HG03066 (cell line): ENCODE results near the gene SPIRE2.

Experiments used
- ATAC-seq: cut with Tn5 transposase; IDR thresholded peaks from one replicate; pipeline ENCODE4 v1.9.1; 2021; ENCODE audit warnings: low read depth; ENCODE audit not compliant: unreplicated experiment

SPIRE2 gene

DNA sequence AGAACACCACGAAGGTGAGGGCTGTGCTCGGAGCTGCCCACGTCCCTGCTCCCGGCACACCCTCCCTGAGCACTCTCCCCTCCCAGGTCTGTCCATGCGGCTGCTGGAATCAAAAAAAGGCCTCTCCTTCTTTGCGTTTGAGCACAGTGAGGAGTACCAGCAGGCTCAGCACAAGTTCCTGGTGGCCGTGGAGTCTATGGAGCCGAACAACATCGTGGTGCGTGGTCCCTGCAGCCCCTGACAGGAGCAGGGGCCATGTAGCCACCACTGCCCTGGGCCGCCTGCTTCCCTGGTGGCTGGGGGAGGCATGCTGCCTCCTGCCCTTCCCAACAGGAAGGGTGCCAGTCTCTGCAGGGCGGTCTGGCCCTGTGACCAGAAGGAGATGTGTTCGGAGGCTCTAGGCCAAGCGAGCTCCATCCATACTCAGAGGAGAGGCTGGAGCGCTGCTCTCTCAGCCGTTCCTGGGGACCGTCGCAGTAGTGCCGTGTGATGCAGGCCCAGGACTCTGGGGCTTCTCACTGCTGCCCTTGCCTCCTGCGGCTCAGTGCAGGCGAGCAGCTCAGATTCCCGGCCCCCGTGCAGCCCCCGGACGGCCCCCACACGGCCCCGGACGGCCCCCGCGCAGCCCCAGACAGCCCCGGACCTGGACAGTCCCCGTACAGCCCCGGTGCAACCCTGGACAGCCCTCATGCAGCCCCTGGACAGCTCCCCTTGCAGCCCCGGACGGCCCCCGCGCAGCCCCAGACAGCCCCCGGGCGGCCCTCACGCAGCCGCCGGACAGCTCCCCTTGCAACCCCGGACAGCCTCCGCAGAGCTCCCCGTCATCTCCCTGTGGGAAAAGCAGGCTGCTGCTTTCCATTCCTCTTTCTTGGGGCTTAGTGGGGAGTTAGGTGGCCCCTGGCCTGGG is 65.6 kb downstream of the SPIRE2 start:
- no peak for ATAC-seq

DNA sequence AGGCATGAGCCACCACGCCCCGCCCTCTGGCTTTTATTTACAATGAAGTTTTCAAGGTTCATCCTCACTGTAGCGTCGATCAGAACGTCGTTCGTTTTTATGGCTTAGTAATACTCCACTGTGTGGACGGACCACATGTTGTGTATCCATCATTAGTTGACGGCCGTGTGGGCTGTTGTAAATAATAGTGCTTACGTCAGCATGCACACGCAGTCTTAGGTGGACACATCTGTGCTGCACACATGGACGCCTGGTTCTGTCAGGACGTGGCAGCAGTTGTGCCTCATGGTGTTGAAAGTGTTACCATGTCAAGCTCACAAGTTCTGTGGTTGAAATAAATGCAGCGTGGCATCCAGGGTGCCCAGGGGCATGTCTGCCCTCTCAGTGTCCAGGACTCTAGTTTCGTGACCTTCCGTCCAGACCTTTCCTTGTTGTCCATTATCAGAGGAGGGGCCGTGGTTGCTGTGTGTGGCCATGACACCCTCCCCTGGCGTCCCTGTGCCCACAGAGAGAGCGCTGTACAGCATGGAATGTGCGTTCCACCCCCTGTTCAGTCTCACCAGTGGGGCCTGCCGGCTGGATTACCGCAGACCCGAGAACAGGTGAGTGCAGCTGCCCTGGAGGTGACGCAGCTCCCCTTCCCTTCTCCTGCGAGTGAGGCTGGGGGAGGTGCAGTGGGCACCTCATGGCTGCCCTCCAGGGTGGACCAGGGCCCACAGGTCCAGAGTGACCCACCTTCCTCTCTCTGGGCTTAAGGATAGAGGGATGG is 67.4 kb downstream of the SPIRE2 start:
- no peak for ATAC-seq

DNA sequence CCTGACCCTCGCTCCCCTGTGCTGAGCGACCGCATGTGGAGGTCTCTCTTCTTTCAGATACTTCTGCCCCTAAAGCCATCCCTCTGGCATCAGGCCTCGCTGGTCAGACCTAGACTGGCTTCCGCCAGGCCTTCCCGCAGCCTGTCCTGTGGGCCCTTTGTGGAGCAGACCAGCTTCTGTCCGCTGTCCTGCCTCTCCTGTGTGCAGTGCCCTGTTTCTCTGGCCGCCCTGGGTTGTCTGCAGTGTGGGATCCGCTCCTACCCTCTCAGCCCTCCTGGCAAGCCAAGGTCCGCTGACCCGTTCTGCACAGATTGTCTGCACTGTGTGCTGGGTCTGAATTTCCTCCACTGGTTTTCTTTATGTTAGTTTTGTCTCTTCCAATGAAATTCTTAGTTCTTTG is 68.9 kb downstream of the SPIRE2 start:
- ATAC-seq: no peak

DNA sequence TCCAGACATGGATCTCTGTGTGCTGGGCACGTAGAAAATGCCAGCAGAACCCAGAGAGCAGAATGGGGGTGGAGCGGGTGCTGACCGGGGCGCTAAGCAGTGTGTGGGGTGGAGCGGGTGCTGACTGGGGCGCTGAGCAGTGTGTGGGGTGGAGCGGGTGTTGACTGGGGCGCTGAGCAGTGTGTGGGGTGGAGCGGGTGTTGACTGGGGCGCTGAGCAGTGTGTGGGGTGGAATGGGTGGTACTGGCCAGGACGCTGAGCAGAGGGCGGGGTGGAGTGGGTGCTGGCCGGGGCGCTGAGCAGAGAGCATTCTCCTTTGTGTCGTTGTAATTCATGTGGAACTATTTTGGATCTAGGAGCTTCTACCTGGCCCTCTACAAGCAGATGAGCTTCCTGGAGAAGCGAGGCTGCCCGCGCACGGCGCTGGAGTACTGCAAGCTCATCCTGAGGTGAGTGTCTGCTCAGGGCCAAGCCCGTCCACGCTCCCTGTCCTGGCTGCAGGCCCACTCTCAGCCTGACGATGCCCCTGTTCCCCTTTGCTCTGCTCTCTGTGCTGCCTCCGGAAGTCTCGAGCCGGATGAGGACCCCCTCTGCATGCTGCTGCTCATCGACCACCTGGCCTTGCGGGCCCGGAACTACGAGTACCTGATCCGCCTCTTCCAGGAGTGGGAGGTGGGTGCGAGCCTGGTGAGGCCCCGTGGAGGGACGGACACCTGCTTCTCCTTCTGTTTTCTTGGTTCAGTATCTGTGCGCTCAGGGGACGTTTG is 70.1 kb downstream of the SPIRE2 start:
- ATAC-seq: no peak

DNA sequence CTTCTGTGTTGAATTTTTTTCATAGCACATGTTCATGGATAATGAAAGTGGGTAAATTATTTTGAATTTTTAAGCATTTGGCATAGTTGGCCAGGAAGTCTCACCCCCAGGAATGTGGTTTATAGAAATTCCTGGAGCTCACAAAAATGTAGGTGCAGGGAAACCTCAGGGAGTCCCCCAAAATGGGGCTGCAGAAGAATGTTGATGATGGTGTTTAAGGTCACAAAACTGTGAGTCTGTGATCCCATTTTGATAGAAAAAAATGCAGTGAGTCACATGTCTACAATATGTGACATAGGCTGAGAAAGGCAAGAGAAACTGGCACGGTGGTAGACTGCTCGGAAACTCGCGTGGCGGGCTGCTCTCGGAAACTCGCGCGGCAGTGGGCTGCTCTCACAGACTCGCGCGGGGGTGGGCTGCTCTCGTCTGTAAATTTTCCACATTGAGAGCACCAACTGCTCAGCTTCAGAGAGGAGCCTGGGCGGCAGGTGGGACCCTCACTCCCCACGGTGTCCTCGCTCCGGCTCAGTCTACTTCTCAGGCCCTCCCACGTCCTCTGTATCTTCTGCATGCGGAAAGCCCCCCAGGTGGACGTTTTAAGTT is 71.7 kb downstream of the SPIRE2 start:
- no peak for ATAC-seq

DNA sequence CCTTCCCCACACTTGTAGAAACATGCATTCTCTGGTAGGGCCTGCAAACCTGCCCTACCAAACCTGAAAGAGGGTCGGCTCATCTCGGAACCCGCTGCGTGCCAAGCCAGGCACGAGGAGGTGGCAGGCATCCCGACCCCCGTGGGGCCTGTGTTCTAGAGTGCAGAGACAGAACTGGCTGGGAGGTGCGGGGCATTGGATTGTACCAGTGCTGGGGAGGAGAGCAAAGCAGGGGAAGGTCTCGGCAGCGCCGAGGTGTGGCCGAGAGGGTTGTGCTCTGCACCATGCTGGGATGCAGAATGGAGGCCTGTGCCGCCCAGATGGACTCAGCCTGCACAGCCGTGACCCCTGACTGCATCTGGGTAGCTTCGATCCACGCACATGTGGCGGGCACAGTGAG is 72.6 kb downstream of the SPIRE2 start:
- ATAC-seq: no peak

DNA sequence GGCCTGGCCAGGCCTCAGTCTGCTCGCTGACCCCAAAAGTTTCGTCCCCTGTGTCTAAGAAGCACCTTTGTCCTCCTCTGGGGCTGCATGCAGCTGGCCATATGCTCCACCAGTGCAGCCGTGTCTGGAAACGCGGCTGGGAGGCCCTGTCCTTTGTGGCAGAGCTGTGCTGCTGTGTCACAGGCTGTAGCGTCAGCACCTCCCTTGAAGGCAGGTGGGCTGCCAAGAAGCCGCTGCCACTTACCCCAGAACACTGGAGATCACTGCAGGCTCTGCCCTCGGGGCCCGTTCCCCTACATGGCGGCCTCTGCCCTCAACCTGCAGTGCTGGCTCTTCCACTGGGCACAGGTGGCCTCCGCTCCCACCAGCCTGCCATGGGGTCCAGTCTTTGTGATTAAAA is 74.7 kb downstream of the SPIRE2 start:
- ATAC-seq: no peak

DNA sequence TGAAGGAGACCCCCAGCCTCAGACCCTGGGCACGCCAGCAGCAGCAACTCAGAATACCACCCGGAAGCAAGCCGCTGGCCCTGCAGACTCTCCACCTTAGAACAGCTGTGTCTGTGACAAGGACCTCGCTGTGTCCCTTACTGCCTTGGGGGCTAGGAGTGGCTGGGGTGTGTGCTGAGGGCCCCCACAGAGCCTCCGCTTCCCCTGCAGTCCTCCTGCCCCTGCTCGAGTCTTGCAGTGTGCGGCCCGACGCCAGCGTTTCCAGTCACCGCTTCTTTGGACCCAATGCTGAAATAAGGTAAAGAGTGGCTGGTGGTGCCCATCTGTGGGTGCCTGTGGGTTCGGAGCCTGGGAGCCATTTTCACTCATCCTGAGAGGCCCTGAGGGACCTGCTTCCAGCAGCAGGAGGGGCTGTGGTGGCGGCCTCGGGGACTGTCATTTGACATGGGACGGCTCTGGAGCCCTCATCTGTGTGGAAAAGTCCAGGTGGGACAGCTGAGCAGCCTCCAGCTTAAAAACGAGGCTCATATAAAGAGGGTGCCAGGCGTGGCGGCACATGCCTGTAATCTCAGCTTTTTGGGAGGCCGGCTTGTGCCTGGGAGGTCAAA is 75.7 kb downstream of the SPIRE2 start:
- no peak for ATAC-seq

DNA sequence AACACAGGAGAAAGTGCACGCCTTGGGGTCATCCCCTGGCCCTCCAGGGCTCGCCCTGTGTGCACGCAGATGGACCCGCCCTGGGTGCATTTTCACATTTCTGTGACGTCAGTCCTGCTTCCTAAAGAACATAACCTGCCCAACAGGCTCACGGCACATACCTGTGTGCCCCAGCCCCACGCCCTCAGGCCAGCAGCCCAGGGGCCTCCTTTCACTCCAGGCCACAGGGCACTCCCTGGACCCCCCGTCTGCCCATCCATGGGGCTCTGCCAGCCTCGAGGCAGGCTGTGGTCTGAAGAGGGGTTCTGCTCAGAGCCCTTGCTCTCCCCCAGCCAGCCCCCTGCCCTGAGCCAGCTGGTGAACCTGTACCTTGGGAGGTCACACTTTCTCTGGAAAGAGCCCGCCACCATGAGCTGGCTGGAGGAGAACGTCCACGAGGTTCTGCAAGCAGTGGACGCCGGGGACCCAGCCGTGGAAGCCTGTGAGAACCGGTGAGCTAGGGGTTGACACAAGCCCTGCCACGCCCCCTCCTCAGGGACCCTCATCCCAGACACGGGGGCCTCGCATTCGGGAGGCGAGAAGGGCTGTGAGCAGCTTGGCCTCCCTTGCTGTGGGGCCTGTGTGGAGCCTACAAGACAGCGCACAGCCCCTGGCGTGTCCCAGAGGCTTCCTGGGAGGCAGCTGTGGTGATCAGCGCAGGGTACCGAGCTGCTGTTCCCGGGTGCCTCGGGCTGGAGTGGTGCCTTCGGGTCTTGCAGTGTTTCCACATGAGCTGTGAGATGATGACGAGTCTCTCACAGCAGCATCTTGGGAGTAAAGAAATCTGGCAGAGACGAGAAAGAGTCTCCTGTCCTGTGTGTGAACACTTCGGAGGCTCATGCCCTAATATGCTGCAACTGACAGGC is 76.6 kb downstream of the SPIRE2 start:
- no peak for ATAC-seq

DNA sequence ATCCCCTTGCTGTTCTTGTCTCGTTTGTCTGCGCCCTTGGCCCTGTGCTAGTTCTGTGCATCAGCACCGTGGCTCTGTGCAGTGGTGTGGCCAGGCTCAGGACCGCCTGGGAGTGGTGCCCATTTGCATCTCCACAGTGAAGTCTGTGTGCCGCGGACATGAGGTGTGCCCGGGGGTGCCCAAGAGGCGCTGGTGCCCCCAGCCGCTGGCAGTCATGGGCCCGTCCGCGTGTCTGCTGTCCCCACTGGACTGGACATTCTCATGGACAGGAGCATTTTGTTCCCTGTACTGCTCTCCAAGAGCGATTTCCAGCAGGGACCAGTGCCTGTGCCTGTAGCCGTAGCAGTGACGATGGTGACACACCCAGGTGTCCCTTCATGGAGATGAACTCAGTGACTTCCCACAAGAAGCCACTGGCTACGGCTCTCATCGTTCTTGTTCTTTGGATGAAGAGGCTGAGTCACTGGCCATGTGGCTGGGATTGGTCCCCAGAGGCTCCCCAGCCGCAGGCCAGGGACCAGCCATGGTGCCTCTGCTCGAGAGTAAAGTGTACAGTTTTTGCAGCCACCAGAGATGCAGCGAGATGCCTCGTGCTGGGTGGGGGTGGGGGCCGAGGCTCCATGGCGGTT is 77.3 kb downstream of the SPIRE2 start:
- ATAC-seq: no peak

DNA sequence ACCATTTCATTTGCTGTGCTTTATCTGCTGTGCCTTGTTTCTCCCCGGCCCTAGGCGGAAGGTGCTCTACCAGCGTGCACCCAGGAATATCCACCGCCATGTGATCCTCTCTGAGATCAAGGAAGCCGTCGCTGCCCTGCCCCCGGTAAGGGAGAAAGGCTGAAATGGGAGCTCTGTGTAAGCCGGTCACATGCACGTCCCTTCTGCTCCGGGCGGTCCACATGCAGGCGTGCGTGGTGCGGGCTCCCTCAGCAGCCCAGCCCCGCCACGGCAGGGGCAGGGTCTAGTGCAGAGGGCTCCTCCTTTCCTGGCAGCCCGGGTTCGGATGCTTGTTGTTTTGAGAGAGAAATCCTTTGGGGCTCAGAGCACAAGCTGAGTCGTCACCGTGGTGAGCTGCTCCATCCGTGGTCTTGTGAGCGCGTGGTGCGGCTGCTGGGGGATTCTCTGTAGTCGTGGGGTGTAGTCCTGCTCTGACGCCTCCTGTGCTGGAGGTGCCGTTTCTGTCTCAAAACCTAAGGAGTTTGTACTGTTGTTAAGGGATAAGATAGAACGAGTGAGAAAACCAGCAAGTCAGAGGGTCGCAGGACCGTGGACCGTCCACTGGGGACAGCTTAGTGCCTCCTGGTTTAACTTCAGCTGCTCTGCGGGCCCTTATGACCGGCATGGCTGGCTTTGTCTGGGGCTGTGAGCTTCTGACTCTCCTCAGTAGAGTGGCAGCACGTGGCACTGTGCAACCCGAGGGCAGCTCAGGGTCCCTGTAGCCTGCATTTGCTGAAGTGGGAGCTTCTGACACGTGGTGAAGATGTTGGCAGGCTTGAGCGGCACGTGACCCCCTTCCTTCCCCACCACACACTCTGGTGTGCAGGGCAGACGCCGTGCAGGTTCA is 78.1 kb downstream of the SPIRE2 start:
- no peak for ATAC-seq

DNA sequence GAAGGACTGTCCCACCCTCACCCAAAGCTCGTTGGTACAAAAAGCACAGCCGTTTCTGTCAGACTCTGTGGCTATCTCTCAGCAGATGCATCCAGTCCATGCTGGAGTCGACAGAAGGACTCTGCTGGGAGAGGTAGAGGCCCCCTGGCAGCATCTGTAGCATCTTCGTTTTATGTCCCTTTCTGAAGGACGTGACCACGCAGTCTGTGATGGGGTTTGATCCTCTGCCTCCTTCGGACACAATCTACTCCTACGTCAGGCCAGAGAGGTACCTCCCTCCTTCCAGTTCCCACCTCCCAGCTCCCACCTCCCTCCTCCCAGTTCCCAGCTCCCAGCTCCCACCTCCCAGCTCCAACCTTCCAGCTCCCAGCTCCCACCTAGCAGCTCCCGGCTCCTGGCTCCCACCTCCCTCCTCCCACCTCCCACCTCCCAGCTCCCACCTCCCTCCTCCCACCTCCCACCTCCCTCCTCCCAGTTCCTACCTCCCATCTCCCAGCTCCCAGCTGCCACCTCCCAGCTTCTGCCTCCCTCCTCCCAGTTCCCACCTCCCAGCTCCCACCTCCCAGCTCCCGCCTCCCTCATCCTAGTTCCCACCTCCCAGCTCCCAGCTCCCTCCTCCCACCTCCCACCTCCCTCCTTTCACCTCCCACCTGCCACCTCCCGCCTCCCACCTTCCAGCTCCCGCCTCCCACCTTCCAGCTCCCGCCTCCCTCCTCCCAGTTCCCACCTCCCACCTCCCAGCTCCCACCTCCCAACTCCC is 79.0 kb downstream of the SPIRE2 start:
- no peak for ATAC-seq

DNA sequence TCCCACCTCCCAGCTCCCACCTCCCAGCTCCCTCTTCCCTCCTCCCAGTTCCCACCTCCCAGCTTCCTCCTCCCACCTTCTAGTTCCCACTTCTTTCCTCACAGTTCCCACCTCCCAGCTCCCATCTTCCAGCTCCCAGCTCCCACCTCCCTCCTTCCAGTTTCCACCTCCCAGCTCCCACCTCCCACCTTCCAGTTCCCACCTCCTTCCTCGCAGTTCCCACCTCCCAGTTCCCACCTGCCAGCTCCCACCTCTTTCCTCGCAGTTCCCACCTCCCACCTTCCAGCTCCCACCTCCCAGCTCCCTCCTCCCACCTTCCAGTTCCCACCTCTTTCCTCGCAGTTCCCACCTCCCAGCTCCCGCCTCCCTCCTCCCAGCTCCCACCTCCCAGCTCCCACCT is 80.0 kb downstream of the SPIRE2 start:
- no peak for ATAC-seq

DNA sequence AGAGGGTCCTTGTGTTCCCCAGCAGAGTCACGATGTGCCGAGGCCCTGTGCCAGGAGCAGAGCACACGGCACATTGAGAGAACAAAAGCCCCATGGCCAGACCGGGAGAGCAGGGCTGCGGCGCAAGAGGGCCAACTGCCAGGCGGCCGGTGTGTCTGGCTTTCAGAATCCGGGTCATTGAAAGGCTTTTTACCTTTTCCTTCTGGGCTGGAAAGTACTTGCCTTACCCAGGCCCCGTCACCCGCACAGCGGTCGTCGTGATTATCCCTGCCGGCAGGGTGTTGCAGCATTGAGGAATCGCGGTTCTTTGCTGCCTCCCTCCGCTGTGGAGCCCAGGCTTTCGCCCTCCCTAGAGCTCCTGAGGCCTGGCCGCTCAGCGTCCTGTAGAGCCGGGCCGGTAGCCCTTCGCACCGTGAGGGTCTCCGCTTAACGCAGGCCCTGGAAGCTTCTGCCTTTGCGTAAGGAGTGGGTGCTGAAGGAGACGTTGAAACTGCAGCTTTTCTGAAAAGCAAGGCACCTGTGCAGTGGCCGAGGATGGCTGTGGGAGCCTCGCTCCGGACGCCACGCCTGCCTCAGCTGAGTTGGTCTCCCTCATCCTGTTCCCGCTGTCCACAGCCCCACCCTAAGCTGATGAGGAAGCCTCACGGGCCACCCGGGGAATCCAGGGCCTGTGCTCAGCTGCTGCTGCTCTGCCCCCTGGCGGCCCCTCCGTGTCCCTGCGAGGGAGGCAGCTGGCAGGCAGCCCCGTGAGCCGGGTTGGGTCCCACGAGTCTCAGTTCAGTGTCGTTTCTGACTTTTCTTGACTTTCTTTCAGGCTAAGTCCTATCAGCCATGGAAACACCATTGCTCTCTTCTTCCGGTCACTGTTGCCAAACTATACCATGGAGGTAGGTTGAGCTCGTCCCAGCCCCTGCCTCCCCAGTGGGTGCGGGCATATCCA is 81.8 kb downstream of the SPIRE2 start:
- no peak for ATAC-seq

DNA sequence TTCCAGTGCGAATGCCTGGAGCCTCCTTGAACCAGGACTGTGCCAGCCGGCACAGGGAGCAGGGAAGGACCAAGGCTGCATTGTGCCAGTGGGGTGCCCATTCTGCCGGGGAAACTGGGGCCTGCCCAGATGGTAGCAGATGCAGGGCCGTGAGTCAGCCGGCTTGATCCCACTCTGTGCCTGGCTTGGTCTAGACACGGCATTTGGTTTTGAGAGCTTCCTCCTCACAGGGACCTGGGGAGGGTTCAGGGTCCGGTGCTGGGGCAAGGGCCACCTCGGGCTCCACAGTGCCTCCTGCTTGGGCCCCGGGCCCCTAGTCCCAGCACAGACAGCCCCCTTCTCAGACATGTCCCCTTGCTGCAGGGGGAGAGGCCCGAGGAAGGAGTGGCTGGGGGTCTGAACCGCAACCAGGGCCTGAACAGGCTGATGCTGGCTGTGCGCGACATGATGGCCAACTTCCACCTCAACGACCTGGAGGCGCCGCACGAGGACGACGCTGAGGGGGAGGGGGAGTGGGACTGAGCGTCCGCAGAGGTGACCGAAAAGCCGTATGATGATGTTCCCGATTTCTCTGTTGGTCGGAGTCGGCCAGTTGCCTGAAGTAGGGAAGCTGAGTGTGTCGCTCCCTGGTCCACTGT is 82.6 kb downstream of the SPIRE2 start:
- ATAC-seq: no peak

DNA sequence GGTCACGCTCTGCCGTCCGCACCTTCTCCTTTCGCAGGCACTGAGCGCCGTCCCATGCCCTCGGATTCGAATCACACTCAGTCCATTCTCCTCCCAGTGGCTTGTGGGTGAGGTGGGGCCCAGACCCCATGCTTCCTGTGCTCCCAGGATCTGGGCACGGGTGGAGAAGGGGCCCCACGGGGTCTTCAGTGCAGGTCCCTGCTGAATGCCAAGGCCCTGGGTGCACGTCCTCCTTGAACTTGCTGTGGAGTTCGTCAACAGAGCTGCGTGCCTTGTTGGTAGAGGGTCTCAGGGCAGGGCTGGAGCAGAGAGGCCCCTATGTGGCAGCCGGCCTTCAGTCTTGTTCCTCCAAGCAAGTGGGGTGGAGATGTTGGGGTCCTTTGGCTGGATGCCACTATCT is 83.1 kb downstream of the SPIRE2 start:
- ATAC-seq: no peak
